Suprapubic skin (tissue), 3 donors: ENCODE measurements around the gene SIK3.

Source experiments
- EP300 ChIP-seq: sonication (generic); formaldehyde crosslinking; IDR thresholded peaks from one replicate; pipeline ENCODE4 v1.6.1; 2017; ENCODE audit warnings: antibody characterized with exemption
- POLR2A ChIP-seq, 2 donors: fragments of 450-650 bp; IDR thresholded peaks; one replicate each; pipeline ENCODE4 v1.6.1; 2017; ENCODE audit warnings: antibody characterized with exemption in 2 of 2, mild to moderate bottlenecking in 2 of 2, moderate library complexity in 2 of 2
- TF ChIP-seq, protein P1 (sequence below), 2 donors: fragments of 200-600 bp in 1 of 2; fragments of 450-650 bp in 1 of 2; sonication (generic) in 1 of 2; IDR thresholded peaks; one replicate each; pipeline ENCODE4 v1.5.1; 2016 to 2019; ENCODE audit warnings: antibody characterized with exemption in 2 of 2, mild to moderate bottlenecking in 1 of 2, moderate library complexity in 1 of 2

DNA sequence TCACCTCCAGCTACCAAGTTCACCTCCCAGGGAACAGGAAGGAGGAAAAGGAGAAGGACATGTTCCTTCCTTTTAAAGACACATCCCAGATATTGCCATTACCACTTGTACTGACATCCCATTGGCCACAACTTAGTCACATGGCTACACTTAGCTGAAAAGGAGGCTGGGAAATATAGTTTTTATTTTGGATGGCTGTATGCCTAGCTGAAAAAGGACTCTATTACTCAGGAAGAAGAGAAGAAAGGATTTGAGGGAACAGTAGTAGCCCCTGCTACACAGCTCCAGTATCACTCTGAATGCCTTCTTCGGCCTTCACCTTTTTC lies 304.5 kb downstream of the SIK3 start:
- TF ChIP-seq, protein P1, sequence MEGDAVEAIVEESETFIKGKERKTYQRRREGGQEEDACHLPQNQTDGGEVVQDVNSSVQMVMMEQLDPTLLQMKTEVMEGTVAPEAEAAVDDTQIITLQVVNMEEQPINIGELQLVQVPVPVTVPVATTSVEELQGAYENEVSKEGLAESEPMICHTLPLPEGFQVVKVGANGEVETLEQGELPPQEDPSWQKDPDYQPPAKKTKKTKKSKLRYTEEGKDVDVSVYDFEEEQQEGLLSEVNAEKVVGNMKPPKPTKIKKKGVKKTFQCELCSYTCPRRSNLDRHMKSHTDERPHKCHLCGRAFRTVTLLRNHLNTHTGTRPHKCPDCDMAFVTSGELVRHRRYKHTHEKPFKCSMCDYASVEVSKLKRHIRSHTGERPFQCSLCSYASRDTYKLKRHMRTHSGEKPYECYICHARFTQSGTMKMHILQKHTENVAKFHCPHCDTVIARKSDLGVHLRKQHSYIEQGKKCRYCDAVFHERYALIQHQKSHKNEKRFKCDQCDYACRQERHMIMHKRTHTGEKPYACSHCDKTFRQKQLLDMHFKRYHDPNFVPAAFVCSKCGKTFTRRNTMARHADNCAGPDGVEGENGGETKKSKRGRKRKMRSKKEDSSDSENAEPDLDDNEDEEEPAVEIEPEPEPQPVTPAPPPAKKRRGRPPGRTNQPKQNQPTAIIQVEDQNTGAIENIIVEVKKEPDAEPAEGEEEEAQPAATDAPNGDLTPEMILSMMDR (IDR thresholded peaks at IDR 0.05): no peak
- TF ChIP-seq POLR2A (IDR thresholded peaks at IDR 0.05) (no peak), EP300 (no peak)
